ENCODE data around the gene SLC25A41. TPM values are rescaled to one million over a fixed set of nuclear protein-coding genes. Genes with fewer than 3 reads are reported as not detected.
A peak's percentile ranks its signal among the peaks of the same experiment; 100 is the strongest.
"Not testable (repeated sequence)": the region's sequence is repeated elsewhere in the genome, so short reads cannot be mapped to it uniquely, and the experiment has no call there.

SLC25A41 gene
- total and polyA plus RNA-seq, 2 donors (not counting 1 experiment from before 2014, with no cell fraction given): 0.30 to 0.48 TPM

DNA sequence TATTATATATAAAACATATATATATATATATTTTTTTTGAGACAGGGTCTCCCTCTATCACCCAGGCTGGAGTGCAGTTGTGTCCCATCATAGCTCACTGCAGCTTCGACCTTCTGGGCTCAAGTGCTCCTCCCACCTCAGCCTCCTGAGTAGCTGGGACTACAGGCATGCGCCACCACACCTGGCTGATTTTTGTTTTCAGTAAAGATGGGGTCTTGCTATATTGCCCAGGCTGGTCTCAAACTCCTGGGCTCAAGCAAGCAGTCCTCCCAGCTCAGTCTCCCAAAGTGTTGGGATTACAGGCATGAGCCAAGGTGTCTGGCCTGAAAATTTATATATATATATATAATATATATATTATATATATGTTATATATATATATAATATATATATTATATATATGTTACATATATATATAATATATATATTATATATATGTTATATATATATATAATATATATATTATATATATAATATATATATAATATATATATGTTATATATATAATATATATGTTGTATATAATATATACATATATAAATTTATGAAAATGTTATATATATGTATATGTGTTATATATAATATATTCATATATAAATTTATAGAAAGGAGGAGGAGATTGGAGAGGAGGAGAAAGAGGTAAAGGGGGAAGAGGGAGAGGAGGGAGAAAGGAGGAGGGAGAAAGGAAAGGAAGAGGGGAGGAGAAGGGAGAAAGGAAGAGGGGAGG is 4.7 kb downstream of the SLC25A41 start:
- H3K4me3 ChIP-seq (ENCODE audit: control extremely low read depth in 1 of 5, extremely low read depth in 1 of 5, insufficient read depth in 1 of 5, low read depth in 2 of 5, low read length in 4 of 5); ATAC-seq (ENCODE audit: low read depth); H3K4me3 Mint-ChIP-seq; intact Hi-C loops (cut with micrococcal nuclease); H3K27me3 Mint-ChIP-seq; H4K20me1 ChIP-seq (ENCODE audit: control insufficient read depth, insufficient read depth, low read length, poor library complexity, severe bottlenecking); CTCF ChIA-PET; H3K27me3 ChIP-seq (replicated peaks in 1 of 4; ENCODE audit: control extremely low read depth in 1 of 4, control insufficient read depth in 3 of 4, insufficient read depth in 4 of 4, low read length in 3 of 4); H3K4me1 Mint-ChIP-seq; POLR2A ChIA-PET; H3K27ac ChIP-seq (ENCODE audit: low read length in 2 of 2); DNase-seq; H3K36me3 ChIP-seq (replicated peaks in 1 of 2; ENCODE audit: control extremely low read depth in 1 of 2, control insufficient read depth in 1 of 2, extremely low read depth in 1 of 2, insufficient read depth in 2 of 2, low read length in 1 of 2); H3K4me2 ChIP-seq (replicated peaks; ENCODE audit: low read depth, low read length, poor library complexity, severe bottlenecking); H3K79me2 ChIP-seq (ENCODE audit: control insufficient read depth, insufficient read depth, low read length); H3K9me3 Mint-ChIP-seq (ENCODE audit: insufficient read depth); H3K27ac Mint-ChIP-seq; H3K9ac ChIP-seq (ENCODE audit: low read length): not testable (repeated sequence)
- WGBS (ENCODE audit: insufficient coverage): 80% methylated on average over 2 of the region's 2 CpGs
- Histone ChIP-seq H3K4me1 (ENCODE audit: control insufficient read depth in 2 of 2, insufficient read depth in 2 of 2, low read length in 2 of 2) (peaks cover 7 to 19% of the 10 kb centered on the region in 2 donors), H3K9me3 (ENCODE audit: control extremely low read depth in 1 of 3, control insufficient read depth in 2 of 3, insufficient read depth in 1 of 3, low read length in 2 of 3) (peaks cover 0 to 19% (median 0%) of the 10 kb centered on the region in 3 donors), H2AFZ (ENCODE audit: insufficient read depth, low read depth, low read length, poor library complexity, severe bottlenecking) (peak overlapping the region; percentile 74)

DNA sequence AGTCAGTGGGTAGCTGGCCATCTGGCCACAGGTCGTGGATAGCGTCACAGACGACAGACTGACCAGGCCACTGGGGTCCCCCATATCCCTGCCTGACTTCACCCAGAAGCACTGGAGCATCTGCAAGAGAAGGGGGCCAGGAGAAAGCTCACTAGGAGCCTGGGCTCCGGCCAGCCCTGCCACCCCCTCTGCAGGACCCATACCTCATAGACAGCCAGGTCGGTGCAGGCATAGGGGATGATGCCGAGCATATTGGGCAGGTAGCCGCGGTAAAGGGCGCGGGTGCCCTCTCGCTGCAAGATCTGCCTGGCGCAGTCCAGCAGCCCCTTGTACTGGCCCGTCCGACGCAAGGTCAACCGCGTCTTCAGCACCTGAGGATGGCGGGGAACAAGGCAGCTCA is 6.4 kb downstream of the SLC25A41 start:
- peaks cover 27% of the 10 kb centered on the region for H3K4me1 Mint-ChIP-seq
- H3K27ac Mint-ChIP-seq: peak overlapping the region; percentile 15
- no peaks in the 10 kb centered on the region for H3K27me3 Mint-ChIP-seq
- H3K36me3 ChIP-seq (replicated peaks in 1 of 2; ENCODE audit: control extremely low read depth in 1 of 2, control insufficient read depth in 1 of 2, extremely low read depth in 1 of 2, insufficient read depth in 2 of 2, low read length in 1 of 2): peaks cover 0 to 5% of the 10 kb centered on the region in 2 experiments
- ATAC-seq (ENCODE audit: low read depth) (no peak), DNase-seq (peak; percentile 21)
- no peak overlapping the region for H3K4me2 ChIP-seq (replicated peaks; ENCODE audit: low read depth, low read length, poor library complexity, severe bottlenecking)
- no peak overlapping the region for H2AFZ ChIP-seq (ENCODE audit: insufficient read depth, low read depth, low read length, poor library complexity, severe bottlenecking)
- TF ChIP-seq CTCF (IDR thresholded peaks at IDR 0.05) (no peak), EZH2 (IDR thresholded peaks at IDR 0.05; ENCODE audit: borderline replicate concordance, insufficient read depth, low read depth, low read length, poor library complexity, severe bottlenecking) (no peak)
- POLR2A ChIA-PET: interaction anchor here (2.9 kb wide), 1 partner anchor 34 kb away, joined by 15 read pairs; the partner anchor contains the start of gene GTF2F1
- H3K27me3 ChIP-seq (replicated peaks in 1 of 4; ENCODE audit: control extremely low read depth in 1 of 4, control insufficient read depth in 3 of 4, insufficient read depth in 4 of 4, low read length in 3 of 4): no peaks in the 10 kb centered on the region
- no peak overlapping the region for H3K4me3 Mint-ChIP-seq
- no peak overlapping the region for H3K4me3 ChIP-seq (ENCODE audit: control extremely low read depth in 1 of 5, extremely low read depth in 1 of 5, insufficient read depth in 1 of 5, low read depth in 2 of 5, low read length in 4 of 5)
- H3K9ac ChIP-seq (ENCODE audit: low read length): no peak overlapping the region
- WGBS (ENCODE audit: insufficient coverage): 94% methylated on average over 17 of the region's 18 CpGs
- H4K20me1 ChIP-seq (ENCODE audit: control insufficient read depth, insufficient read depth, low read length, poor library complexity, severe bottlenecking): peaks cover 20% of the 10 kb centered on the region
- CTCF ChIA-PET: no interaction called here
- intact Hi-C loops (cut with micrococcal nuclease): no loop called here
- H3K9me3 Mint-ChIP-seq (ENCODE audit: insufficient read depth): no peaks in the 10 kb centered on the region
- peaks cover 0 to 19% (median 0%) of the 10 kb centered on the region in 3 donors for H3K9me3 ChIP-seq (ENCODE audit: control extremely low read depth in 1 of 3, control insufficient read depth in 2 of 3, insufficient read depth in 1 of 3, low read length in 2 of 3)
- H3K27ac ChIP-seq (ENCODE audit: low read length in 2 of 2): no peak overlapping the region
- peaks cover 24 to 35% of the 10 kb centered on the region in 2 donors for H3K4me1 ChIP-seq (ENCODE audit: control insufficient read depth in 2 of 2, insufficient read depth in 2 of 2, low read length in 2 of 2)
- peaks cover 20% of the 10 kb centered on the region for H3K79me2 ChIP-seq (ENCODE audit: control insufficient read depth, insufficient read depth, low read length)

Data from B cell (primary cell).